K562 (cell line): ENCODE data around the gene TMC5.

Experiments used
- CBX5 ChIP-seq: IDR thresholded peaks from 2 replicates; pipeline ENCODE4 v1.6.1; 2014; ENCODE audit warnings: low read depth, borderline replicate concordance
- CTCF ChIP-seq, 3 experiments: IDR thresholded peaks in 2 of 3; conservative IDR thresholded peaks in 1 of 3; 2 replicates each; pipeline ENCODE4 v1.5.1; 2011 to 2012; ENCODE audit warnings: low read length in 3 of 3, mild to moderate bottlenecking in 3 of 3, control low read depth in 2 of 3, improper control_type of control experiment in 1 of 3, inconsistent platforms in 1 of 3, low read depth in 1 of 3, mixed read lengths in 1 of 3, moderate library complexity in 1 of 3; ENCODE audit not compliant: insufficient read depth in 2 of 3
- ESRRA ChIP-seq: fragments of 450-650 bp; IDR thresholded peaks from 2 replicates; pipeline ENCODE4 v1.6.1; 2014; ENCODE audit warnings: low read depth, mild to moderate bottlenecking, moderate library complexity, borderline replicate concordance
- KLF1 ChIP-seq: fragments of 450-650 bp; IDR thresholded peaks from 2 replicates; pipeline ENCODE4 v1.6.1; 2016; ENCODE audit warnings: missing genetic modification characterization, missing compliant biosample characterization
- MBD2 ChIP-seq: sonication (generic); IDR thresholded peaks from 2 replicates; pipeline ENCODE4 v1.6.1; 2016; ENCODE audit warnings: low read depth, borderline replicate concordance
- POLR2AphosphoS5 ChIP-seq: IDR thresholded peaks from 2 replicates; pipeline ENCODE4 v1.6.1; 2011; ENCODE audit warnings: mild to moderate bottlenecking, low read depth, low read length, moderate library complexity; ENCODE audit not compliant: control insufficient read depth, insufficient read depth
- RBBP5 ChIP-seq: fragments of 200-600 bp; sonication (generic); IDR thresholded peaks from 2 replicates; pipeline ENCODE4 v1.6.1; 2012; ENCODE audit warnings: borderline replicate concordance, mild to moderate bottlenecking, low read length, control low read depth, inconsistent platforms; ENCODE audit not compliant: insufficient read depth, poor library complexity, severe bottlenecking
- SIN3A ChIP-seq, 2 experiments: fragments of 150-350 bp in 1 of 2; IDR thresholded peaks; 2 replicates each; pipeline ENCODE4 v1.6.1; 2011 to 2016; ENCODE audit warnings: borderline replicate concordance in 2 of 2, low read depth in 2 of 2, low read length in 2 of 2, mild to moderate bottlenecking in 2 of 2, moderate library complexity in 2 of 2; ENCODE audit not compliant: control insufficient read depth in 1 of 2
- ZNF121 ChIP-seq: sonication (generic); formaldehyde crosslinking; conservative IDR thresholded peaks from 2 replicates; pipeline ENCODE4 v1.8.0; 2022; ENCODE audit warnings: missing genetic modification reagents
- ZNF140 ChIP-seq: fragments of 250-450 bp; sonication (Bioruptor Pico); IDR thresholded peaks from 2 replicates; pipeline ENCODE4 v1.8.0; 2021; ENCODE audit warnings: moderate library complexity, mild to moderate bottlenecking, inconsistent platforms

GRCh38 chr16:19517424-19518089, 99.9 kb downstream of the TMC5 start:
- TF ChIP-seq CTCF (IDR thresholded peaks at IDR 0.05 in 2 of 3, conservative IDR thresholded peaks at IDR 0.05 in 1 of 3; ENCODE audit: insufficient read depth in 2 of 3, low read depth in 1 of 3, low read length in 3 of 3) (no peak), MBD2 (no peak), POLR2AphosphoS5 (no peak), KLF1 (tag) (no peak), CBX5 (no peak), ESRRA (no peak), ZNF140 (CRISPR knock-in tag) (no peak), RBBP5 (no peak), SIN3A (IDR thresholded peaks at IDR 0.05; ENCODE audit: borderline replicate concordance in 2 of 2, control insufficient read depth in 1 of 2, low read depth in 2 of 2, low read length in 2 of 2) (no peak), ZNF121 (CRISPR knock-in tag) (no peak)
